GM23338 (cell line): ENCODE data around the gene GOLGA6L2. TPM values are rescaled to one million over a fixed set of nuclear protein-coding genes. Genes with fewer than 3 reads are reported as not detected.

Experiments
- ATAC-seq: fragments of 200-7000 bp; cut with Tn5 transposase; 3 replicates; pipeline ENCODE4 v1.9.1; 2020
- DNase-seq: peaks from one replicate; pipeline ENCODE4 v3.0.0-alpha.2; 2015; ENCODE audit warnings: low spot score
- H2AFZ ChIP-seq: fragments of 200-600 bp; sonication (generic); 2 replicates; pipeline ENCODE4 v1.8.0; 2016; ENCODE audit warnings: antibody characterized with exemption, mild to moderate bottlenecking, moderate library complexity
- H3F3A ChIP-seq: fragments of 200-600 bp; sonication (generic); replicated peaks from 2 replicates; pipeline ENCODE4 v1.8.0; 2017; ENCODE audit warnings: antibody characterized with exemption, mixed run types, low read depth
- H3K27ac ChIP-seq: fragments of 200-600 bp; sonication (generic); 2 replicates; pipeline ENCODE4 v1.6.1; 2016; ENCODE audit warnings: low read depth
- H3K27me3 ChIP-seq: fragments of 200-600 bp; sonication (generic); 2 replicates; pipeline ENCODE4 v1.8.0; 2016; ENCODE audit warnings: mild to moderate bottlenecking, mixed run types, moderate library complexity; ENCODE audit not compliant: insufficient read depth
- H3K36me3 ChIP-seq: fragments of 200-600 bp; sonication (generic); 2 replicates; pipeline ENCODE4 v1.8.0; 2016; ENCODE audit warnings: mild to moderate bottlenecking; ENCODE audit not compliant: insufficient read depth
- H3K4me1 ChIP-seq: fragments of 200-600 bp; sonication (generic); 2 replicates; pipeline ENCODE4 v1.8.0; 2016; ENCODE audit warnings: mild to moderate bottlenecking, moderate library complexity; ENCODE audit not compliant: insufficient read depth
- H3K4me2 ChIP-seq: fragments of 200-600 bp; sonication (generic); 2 replicates; pipeline ENCODE4 v1.7.1; 2017; ENCODE audit warnings: mixed run types
- H3K4me3 ChIP-seq: fragments of 200-600 bp; sonication (generic); 2 replicates; pipeline ENCODE4 v1.6.1; 2016; ENCODE audit warnings: mixed run types
- H3K79me2 ChIP-seq: fragments of 200-600 bp; sonication (generic); replicated peaks from 2 replicates; pipeline ENCODE4 v1.8.0; 2017; ENCODE audit warnings: mild to moderate bottlenecking; ENCODE audit not compliant: insufficient read depth
- H3K9me2 ChIP-seq: fragments of 200-600 bp; sonication (generic); 2 replicates; pipeline ENCODE4 v1.8.0; 2017; ENCODE audit not compliant: insufficient read depth
- H4K20me1 ChIP-seq: fragments of 200-600 bp; sonication (generic); replicated peaks from 2 replicates; pipeline ENCODE4 v1.8.0; 2017; ENCODE audit warnings: mild to moderate bottlenecking; ENCODE audit not compliant: insufficient read depth
- H3K27ac Mint-ChIP-seq: 2 replicates; pipeline ENCODE4 v1.8.0; 2020; ENCODE audit warnings: inconsistent platforms, mild to moderate bottlenecking, moderate library complexity, mixed read lengths
- H3K27me3 Mint-ChIP-seq: 3 replicates; pipeline ENCODE4 v1.8.0; 2022; ENCODE audit warnings: low read depth, mild to moderate bottlenecking, moderate library complexity, mixed read lengths, inconsistent platforms; ENCODE audit not compliant: insufficient read depth, poor library complexity
- H3K36me3 Mint-ChIP-seq: 3 replicates; pipeline ENCODE4 v1.8.0; 2021; ENCODE audit warnings: low read depth, mild to moderate bottlenecking, inconsistent platforms, moderate library complexity, mixed read lengths
- H3K4me1 Mint-ChIP-seq: 3 replicates; pipeline ENCODE4 v1.8.0; 2020; ENCODE audit warnings: mild to moderate bottlenecking, inconsistent platforms, mixed read lengths
- H3K4me3 Mint-ChIP-seq: 3 replicates; pipeline ENCODE4 v1.8.0; 2021; ENCODE audit warnings: moderate library complexity, mild to moderate bottlenecking, inconsistent platforms, mixed read lengths
- H3K9me3 Mint-ChIP-seq: 3 replicates; pipeline ENCODE4 v1.8.0; 2020; ENCODE audit warnings: moderate library complexity, mild to moderate bottlenecking, inconsistent platforms, mixed read lengths
- CREB1 ChIP-seq: fragments of 250-450 bp; sonication (Bioruptor Pico); IDR thresholded peaks from 2 replicates; pipeline ENCODE4 v1.5.0; 2020; ENCODE audit warnings: low read depth, mild to moderate bottlenecking, moderate library complexity
- EZH2 ChIP-seq: fragments of 200-600 bp; sonication (generic); IDR thresholded peaks from one replicate; pipeline ENCODE4 v1.8.0; 2017; ENCODE audit warnings: antibody characterized with exemption, mild to moderate bottlenecking, low read depth; ENCODE audit not compliant: unreplicated experiment
- NANOG ChIP-seq: IDR thresholded peaks from 2 replicates; pipeline ENCODE4 v1.6.1; 2016; ENCODE audit warnings: antibody characterized with exemption, borderline replicate concordance
- POLR2AphosphoS5 ChIP-seq: IDR thresholded peaks from 2 replicates; pipeline ENCODE4 v1.6.1; 2016; ENCODE audit warnings: antibody characterized with exemption, low read depth
- ZNF114 ChIP-seq: fragments of 250-450 bp; sonication (Bioruptor Pico); IDR thresholded peaks from 2 replicates; pipeline ENCODE4 v1.5.0; 2020; ENCODE audit warnings: mild to moderate bottlenecking, moderate library complexity
- ZNF331 ChIP-seq: fragments of 250-450 bp; sonication (Bioruptor Pico); IDR thresholded peaks from 2 replicates; pipeline ENCODE4 v1.5.0; 2020; ENCODE audit warnings: low read depth, mild to moderate bottlenecking, moderate library complexity
- polyA plus RNA-seq: library from polyadenylated mRNA; unstranded; fragments of >200 nt; fragmentation: Nextera tagmentation; extraction: Ambion mirVana; gene quantifications from 2 replicates; pipeline ENCODE4 v1.2.1, GENCODE V29; 2016
- total RNA-seq: library from RNA; depleted of rRNA; stranded (reverse); fragments of >200 nt; shearing (Covaris generic); gene quantifications from 2 replicates; pipeline ENCODE4 v1.2.3, GENCODE V29; 2014
- TF ChIP-seq, protein P1 (sequence below): IDR thresholded peaks from 2 replicates; pipeline ENCODE4 v1.6.1; 2016; ENCODE audit warnings: antibody characterized with exemption
- TF ChIP-seq, protein P2 (sequence below): fragments of 250-450 bp; sonication (Bioruptor Pico); IDR thresholded peaks from 2 replicates; pipeline ENCODE4 v1.5.0; 2020; ENCODE audit warnings: mild to moderate bottlenecking, moderate library complexity
- TF ChIP-seq, protein P3 (sequence below): IDR thresholded peaks from one replicate; pipeline ENCODE4 v1.6.1; 2018; ENCODE audit warnings: antibody characterized with exemption; ENCODE audit not compliant: unreplicated experiment
- TF ChIP-seq, protein P4 (sequence below), 2 experiments: fragments of 200-600 bp in 1 of 2; sonication (generic) in 1 of 2; conservative IDR thresholded peaks; 2 replicates each; pipeline versions ENCODE4 v1.5.1 to v1.6.1; 2016 to 2017; ENCODE audit warnings: antibody characterized with exemption in 2 of 2, low read depth in 2 of 2, mild to moderate bottlenecking in 2 of 2, moderate library complexity in 1 of 2

GOLGA6L2 gene
- total and polyA plus RNA-seq, 2 experiments from 2014 or later, result not detected

GRCh38 chr15:23437146-23437545 lies 9.9 kb downstream of the GOLGA6L2 start:
- peaks cover 5% of the 10 kb centered on the region; the same call in 2 of the 3 replicates for H3K36me3 Mint-ChIP-seq

GRCh38 chr15:23436421-23436820 lies 10.6 kb downstream of the GOLGA6L2 start:
- Mint-ChIP-seq H3K4me1 (no peaks in the 10 kb centered on the region), H3K4me3 (no peak overlapping the region), H3K27ac (no peak overlapping the region), H3K36me3 (peaks cover 5% of the 10 kb centered on the region; the same call in 2 of the 3 replicates), H3K27me3 (no peaks in the 10 kb centered on the region), H3K9me3 (peaks cover 17% of the 10 kb centered on the region)
- no peaks in the 10 kb centered on the region for H3F3A ChIP-seq
- no peaks in the 10 kb centered on the region for H3K79me2 ChIP-seq
- no peaks in the 10 kb centered on the region for H3K4me1 ChIP-seq
- H4K20me1 ChIP-seq, result no peaks in the 10 kb centered on the region
- no peaks in the 10 kb centered on the region for H3K27me3 ChIP-seq
- H2AFZ ChIP-seq, result no peak overlapping the region
- ATAC-seq, result no peak
- no peak for DNase-seq
- no peaks in the 10 kb centered on the region for H3K9me2 ChIP-seq
- H3K27ac ChIP-seq, result no peak overlapping the region
- no peak overlapping the region for H3K4me3 ChIP-seq
- H3K4me2 ChIP-seq, result no peak overlapping the region
- no peaks in the 10 kb centered on the region for H3K36me3 ChIP-seq
- TF ChIP-seq ZNF331 (CRISPR knock-in tag), result no peak
- TF ChIP-seq, protein P1, sequence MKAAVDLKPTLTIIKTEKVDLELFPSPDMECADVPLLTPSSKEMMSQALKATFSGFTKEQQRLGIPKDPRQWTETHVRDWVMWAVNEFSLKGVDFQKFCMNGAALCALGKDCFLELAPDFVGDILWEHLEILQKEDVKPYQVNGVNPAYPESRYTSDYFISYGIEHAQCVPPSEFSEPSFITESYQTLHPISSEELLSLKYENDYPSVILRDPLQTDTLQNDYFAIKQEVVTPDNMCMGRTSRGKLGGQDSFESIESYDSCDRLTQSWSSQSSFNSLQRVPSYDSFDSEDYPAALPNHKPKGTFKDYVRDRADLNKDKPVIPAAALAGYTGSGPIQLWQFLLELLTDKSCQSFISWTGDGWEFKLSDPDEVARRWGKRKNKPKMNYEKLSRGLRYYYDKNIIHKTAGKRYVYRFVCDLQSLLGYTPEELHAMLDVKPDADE, result no peak
- no peak for TF ChIP-seq POLR2AphosphoS5
- TF ChIP-seq, protein P2, sequence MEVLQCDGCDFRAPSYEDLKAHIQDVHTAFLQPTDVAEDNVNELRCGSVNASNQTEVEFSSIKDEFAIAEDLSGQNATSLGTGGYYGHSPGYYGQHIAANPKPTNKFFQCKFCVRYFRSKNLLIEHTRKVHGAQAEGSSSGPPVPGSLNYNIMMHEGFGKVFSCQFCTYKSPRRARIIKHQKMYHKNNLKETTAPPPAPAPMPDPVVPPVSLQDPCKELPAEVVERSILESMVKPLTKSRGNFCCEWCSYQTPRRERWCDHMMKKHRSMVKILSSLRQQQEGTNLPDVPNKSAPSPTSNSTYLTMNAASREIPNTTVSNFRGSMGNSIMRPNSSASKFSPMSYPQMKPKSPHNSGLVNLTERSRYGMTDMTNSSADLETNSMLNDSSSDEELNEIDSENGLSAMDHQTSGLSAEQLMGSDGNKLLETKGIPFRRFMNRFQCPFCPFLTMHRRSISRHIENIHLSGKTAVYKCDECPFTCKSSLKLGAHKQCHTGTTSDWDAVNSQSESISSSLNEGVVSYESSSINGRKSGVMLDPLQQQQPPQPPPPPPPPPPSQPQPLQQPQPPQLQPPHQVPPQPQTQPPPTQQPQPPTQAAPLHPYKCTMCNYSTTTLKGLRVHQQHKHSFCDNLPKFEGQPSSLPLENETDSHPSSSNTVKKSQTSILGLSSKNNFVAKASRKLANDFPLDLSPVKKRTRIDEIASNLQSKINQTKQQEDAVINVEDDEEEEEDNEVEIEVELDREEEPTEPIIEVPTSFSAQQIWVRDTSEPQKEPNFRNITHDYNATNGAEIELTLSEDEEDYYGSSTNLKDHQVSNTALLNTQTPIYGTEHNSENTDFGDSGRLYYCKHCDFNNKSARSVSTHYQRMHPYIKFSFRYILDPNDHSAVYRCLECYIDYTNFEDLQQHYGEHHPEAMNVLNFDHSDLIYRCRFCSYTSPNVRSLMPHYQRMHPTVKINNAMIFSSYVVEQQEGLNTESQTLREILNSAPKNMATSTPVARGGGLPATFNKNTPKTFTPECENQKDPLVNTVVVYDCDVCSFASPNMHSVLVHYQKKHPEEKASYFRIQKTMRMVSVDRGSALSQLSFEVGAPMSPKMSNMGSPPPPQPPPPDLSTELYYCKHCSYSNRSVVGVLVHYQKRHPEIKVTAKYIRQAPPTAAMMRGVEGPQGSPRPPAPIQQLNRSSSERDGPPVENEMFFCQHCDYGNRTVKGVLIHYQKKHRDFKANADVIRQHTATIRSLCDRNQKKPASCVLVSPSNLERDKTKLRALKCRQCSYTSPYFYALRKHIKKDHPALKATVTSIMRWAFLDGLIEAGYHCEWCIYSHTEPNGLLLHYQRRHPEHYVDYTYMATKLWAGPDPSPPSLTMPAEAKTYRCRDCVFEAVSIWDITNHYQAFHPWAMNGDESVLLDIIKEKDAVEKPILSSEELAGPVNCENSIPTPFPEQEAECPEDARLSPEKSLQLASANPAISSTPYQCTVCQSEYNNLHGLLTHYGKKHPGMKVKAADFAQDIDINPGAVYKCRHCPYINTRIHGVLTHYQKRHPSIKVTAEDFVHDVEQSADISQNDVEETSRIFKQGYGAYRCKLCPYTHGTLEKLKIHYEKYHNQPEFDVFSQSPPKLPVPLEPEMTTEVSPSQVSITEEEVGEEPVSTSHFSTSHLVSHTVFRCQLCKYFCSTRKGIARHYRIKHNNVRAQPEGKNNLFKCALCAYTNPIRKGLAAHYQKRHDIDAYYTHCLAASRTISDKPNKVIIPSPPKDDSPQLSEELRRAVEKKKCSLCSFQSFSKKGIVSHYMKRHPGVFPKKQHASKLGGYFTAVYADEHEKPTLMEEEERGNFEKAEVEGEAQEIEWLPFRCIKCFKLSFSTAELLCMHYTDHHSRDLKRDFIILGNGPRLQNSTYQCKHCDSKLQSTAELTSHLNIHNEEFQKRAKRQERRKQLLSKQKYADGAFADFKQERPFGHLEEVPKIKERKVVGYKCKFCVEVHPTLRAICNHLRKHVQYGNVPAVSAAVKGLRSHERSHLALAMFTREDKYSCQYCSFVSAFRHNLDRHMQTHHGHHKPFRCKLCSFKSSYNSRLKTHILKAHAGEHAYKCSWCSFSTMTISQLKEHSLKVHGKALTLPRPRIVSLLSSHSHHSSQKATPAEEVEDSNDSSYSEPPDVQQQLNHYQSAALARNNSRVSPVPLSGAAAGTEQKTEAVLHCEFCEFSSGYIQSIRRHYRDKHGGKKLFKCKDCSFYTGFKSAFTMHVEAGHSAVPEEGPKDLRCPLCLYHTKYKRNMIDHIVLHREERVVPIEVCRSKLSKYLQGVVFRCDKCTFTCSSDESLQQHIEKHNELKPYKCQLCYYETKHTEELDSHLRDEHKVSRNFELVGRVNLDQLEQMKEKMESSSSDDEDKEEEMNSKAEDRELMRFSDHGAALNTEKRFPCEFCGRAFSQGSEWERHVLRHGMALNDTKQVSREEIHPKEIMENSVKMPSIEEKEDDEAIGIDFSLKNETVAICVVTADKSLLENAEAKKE (CRISPR knock-in tag), result no peak
- no peak for TF ChIP-seq ZNF114 (CRISPR knock-in tag)
- no peak for TF ChIP-seq NANOG
- TF ChIP-seq, protein P3, sequence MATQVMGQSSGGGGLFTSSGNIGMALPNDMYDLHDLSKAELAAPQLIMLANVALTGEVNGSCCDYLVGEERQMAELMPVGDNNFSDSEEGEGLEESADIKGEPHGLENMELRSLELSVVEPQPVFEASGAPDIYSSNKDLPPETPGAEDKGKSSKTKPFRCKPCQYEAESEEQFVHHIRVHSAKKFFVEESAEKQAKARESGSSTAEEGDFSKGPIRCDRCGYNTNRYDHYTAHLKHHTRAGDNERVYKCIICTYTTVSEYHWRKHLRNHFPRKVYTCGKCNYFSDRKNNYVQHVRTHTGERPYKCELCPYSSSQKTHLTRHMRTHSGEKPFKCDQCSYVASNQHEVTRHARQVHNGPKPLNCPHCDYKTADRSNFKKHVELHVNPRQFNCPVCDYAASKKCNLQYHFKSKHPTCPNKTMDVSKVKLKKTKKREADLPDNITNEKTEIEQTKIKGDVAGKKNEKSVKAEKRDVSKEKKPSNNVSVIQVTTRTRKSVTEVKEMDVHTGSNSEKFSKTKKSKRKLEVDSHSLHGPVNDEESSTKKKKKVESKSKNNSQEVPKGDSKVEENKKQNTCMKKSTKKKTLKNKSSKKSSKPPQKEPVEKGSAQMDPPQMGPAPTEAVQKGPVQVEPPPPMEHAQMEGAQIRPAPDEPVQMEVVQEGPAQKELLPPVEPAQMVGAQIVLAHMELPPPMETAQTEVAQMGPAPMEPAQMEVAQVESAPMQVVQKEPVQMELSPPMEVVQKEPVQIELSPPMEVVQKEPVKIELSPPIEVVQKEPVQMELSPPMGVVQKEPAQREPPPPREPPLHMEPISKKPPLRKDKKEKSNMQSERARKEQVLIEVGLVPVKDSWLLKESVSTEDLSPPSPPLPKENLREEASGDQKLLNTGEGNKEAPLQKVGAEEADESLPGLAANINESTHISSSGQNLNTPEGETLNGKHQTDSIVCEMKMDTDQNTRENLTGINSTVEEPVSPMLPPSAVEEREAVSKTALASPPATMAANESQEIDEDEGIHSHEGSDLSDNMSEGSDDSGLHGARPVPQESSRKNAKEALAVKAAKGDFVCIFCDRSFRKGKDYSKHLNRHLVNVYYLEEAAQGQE, result no peak
- TF ChIP-seq CREB1 (CRISPR knock-in tag), result no peak
- TF ChIP-seq, protein P4, sequence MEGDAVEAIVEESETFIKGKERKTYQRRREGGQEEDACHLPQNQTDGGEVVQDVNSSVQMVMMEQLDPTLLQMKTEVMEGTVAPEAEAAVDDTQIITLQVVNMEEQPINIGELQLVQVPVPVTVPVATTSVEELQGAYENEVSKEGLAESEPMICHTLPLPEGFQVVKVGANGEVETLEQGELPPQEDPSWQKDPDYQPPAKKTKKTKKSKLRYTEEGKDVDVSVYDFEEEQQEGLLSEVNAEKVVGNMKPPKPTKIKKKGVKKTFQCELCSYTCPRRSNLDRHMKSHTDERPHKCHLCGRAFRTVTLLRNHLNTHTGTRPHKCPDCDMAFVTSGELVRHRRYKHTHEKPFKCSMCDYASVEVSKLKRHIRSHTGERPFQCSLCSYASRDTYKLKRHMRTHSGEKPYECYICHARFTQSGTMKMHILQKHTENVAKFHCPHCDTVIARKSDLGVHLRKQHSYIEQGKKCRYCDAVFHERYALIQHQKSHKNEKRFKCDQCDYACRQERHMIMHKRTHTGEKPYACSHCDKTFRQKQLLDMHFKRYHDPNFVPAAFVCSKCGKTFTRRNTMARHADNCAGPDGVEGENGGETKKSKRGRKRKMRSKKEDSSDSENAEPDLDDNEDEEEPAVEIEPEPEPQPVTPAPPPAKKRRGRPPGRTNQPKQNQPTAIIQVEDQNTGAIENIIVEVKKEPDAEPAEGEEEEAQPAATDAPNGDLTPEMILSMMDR (conservative IDR thresholded peaks at IDR 0.05; ENCODE audit: low read depth in 2 of 2), result no peak

More at GRCh38 chr15:23437146-23437545, 9.9 kb downstream of the GOLGA6L2 start:
- Mint-ChIP-seq H3K9me3 (peaks cover 17% of the 10 kb centered on the region), H3K4me3 (no peak overlapping the region), H3K4me1 (no peaks in the 10 kb centered on the region), H3K27ac (no peak overlapping the region), H3K27me3 (no peaks in the 10 kb centered on the region)
- ATAC-seq (no peak), DNase-seq (no peak)
- Histone ChIP-seq H3K4me2 (no peak overlapping the region), H3K4me1 (no peaks in the 10 kb centered on the region), H3K4me3 (no peak overlapping the region), H3K79me2 (no peaks in the 10 kb centered on the region), H3K27ac (no peak overlapping the region), H4K20me1 (no peaks in the 10 kb centered on the region), H3K9me2 (no peaks in the 10 kb centered on the region), H3K27me3 (no peaks in the 10 kb centered on the region), H3K36me3 (no peaks in the 10 kb centered on the region), H3F3A (no peaks in the 10 kb centered on the region), H2AFZ (no peak overlapping the region)
- no peak for TF ChIP-seq EZH2
